ENCODE measurements around the gene EGFR.

- TF ChIP-seq CTCF (conservative IDR thresholded peaks at IDR 0.05 in 1 of 2, IDR thresholded peaks at IDR 0.05 in 1 of 2; ENCODE audit: extremely low read depth in 1 of 2, insufficient read depth in 1 of 2, low read depth in 1 of 2, low read length in 2 of 2) (no peak), EZH2 (IDR thresholded peaks at IDR 0.05; ENCODE audit: borderline replicate concordance, low read length) (no peak)
Measured at GRCh38 chr7:55061726-55062499, 43.1 kb downstream of the EGFR start.

Data from mammary epithelial cell (primary cell).